Activated T-cell treated with anti-CD3 and anti-CD28 coated beads, Interleukin-2, amount 50 U/mL, for 1 hour (primary cell): Measurements from ENCODE around the gene NKD1.

ENCODE experiments used
- DNase-seq: peaks from one replicate; pipeline ENCODE4 v3.0.0-alpha.2; 2020

The NKD1 gene

DNA sequence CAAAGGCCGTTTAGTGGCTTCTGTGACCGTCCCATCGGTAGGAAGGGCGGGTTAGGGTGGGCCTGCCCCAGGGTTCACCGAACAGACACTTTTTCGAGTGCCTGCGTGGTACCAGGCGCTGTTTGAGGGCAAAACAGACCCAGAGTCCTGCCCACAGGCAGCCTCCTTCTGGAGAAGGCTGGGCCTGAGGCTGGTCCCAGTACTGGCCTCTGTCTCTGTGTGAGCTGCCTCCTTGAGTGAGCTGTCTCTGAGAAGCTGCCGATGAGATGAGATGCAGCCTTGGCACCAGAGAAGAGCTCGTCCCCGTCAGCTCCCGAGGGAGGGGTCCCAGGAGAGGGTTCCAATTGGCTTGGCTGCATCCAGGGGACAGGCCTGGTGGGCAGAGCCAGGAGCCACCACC is 53.1 kb downstream of the NKD1 start:
- no peak for DNase-seq

DNA sequence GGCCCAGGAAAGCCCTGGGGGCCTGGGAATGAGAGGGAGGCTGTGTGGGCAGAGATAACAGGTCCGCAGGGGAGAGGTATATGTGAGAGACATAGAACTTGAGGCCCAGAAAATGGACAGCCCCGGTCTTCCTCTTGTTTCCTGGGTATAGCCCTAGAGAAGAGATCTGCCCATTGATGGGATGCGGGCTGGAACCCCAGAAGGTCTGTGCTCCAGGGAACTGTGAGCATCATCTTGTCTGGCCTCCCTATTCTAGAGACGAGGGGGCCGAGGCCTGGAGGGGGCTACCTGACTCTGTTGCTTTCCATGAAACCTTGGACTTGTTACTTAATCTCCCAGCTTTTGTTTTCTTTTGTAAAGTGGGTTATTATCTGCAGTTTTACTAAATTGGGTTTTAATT is 53.9 kb downstream of the NKD1 start:
- DNase-seq, result no peak

DNA sequence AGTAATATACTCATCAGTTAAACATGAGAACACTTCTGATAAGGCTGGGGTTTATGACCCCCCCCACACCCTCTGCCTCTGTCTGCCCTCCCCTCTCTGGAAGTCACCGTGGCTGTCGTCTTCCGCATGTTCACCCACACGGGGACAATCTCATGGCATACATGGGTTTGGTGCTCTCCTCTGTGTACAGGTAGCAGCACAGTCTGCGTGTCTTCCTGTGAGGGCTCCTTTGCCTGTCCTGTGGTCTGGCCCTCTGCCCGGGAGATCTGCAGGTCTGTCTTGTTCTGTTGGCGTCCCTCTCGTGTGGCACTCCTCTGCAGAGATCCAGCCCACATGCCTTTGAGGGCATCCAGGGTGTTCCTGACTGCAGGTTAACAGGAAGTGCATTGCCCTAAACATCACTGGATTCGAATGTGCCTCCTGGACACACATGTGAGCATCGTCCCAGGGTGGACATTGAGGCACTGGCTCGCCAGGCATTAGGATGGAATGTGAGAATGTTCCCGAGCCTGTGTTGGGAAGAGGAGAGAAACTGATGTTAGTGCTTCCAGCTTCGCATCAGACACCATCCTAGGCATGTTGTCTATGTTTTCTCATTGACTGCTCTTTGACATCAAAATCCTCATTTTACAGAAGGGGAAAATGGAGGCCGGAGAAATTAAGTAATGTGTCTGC is 54.5 kb downstream of the NKD1 start:
- peak; percentile 52 for DNase-seq

GRCh38 chr16:50603206-50604064 is 55.2 kb downstream of the NKD1 start:
- no peak for DNase-seq

DNA sequence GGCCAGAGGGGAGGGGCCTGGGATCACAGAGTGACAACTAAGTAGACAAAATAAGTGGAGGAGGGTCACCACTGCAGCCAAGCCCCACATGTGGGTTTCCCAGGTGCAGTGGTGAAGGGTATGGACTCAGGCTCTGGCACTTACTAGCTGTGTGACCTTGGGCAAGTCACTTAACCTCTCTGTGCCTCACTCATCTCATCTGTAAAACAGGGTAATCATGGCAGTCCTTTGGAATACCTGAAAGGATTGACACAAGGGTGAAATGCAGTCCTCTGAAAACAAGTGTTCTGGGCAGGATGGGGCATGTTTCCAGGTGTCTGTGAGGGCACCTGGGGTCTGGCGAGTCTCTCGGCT is 55.8 kb downstream of the NKD1 start:
- no peak for DNase-seq

GRCh38 chr16:50604610-50605009 is 56.4 kb downstream of the NKD1 start:
- DNase-seq, result no peak

GRCh38 chr16:50605733-50606430 is 57.7 kb downstream of the NKD1 start:
- DNase-seq, result no peak

DNA sequence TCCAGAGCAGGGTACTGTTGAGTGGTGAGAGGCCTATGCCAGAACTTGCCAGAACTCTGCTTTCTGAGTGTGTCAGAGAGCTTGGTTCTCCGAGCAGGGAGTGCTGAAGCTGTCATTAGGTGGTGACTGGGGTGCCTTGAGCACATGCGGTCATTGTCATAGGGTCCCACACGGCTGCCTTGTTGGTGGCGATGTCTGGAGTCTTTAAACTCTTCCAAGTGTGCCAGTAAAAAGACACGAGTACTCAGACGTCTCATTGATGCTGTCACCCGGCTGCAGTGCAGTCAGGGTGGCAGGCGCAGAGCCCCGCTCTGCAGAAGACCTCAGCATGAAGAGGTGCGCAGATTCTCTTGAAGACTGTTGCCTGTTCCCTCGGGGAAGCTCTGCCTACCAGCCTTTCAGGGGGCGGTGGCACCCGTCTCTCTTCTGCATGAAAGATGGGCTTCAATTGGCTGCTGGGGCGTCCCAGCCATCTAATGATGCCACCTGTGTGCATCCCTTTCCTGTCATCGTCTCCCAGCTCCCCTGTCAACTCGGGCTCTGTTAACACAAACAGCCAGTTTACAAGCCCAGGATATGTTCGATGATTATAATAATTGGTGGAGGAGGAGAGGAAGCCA is 58.3 kb downstream of the NKD1 start:
- DNase-seq, result no peak

DNA sequence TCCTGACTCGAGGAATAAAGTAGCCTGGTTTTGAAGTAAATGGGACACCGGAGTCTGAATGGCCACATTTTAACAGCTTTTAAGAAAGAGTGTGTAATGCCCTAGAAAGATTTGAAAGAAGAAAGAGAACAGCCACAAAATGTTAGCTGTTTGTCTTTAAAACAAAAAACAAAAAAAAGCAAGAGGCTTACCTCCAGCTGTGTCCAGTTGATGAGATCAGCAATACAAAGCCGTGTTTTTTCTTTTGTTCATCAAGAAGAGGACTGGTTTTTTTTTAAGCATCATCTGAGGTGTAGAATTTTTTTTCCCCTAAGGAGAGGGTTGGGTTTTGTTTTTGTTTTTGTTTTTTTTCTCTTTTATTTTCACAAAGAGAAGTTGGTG is 58.8 kb downstream of the NKD1 start:
- DNase-seq, result no peak

DNA sequence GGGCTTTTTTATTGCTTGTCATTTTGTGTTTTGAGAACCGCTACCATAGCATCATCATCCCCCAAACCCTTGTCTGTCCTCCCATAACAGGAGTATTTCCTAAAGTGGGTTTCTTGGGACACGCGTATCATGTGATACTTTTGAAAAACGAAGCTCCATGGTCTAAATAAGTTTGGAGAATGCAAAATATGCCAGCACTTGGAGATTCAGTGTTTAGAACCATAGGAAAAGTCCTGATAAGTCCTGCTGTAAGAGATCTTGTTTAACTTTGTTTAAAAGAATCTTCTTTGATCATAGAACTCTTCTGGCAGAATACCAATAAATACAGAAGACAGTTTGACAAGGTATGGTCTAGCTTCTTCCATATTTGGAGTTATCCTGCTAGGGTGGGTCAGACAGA is 59.3 kb downstream of the NKD1 start:
- DNase-seq, result no peak

DNA sequence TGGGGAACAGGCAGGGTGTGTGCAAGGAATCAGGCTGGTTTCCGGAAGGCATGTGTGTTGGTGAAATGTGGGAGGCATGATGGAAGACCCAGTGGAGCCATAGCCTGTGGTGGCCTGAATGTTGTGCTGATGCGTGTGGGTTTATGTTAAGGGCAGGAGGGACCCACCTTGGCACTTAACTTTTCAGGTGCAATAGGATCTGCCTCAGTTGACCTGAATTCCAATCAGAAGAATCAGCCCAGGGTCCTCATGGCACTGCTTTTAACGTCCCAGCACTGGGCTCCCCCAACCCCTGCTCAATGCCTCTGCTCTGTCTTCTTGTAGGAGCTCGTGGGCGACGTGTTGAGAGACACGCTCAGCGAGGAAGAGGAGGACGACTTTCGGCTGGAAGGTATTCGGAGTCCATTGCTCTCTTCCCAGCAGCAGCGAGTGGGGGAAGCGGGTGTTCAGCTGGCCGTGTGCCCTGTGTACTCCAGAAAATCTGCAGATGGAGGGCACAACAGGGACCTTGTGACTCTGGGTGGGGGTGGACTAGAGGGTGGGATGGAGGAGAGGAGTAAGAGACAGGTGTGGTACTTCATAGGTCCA is 59.9 kb downstream of the NKD1 start:
- no peak for DNase-seq

- no peak for DNase-seq
Measured at GRCh38 chr16:50609049-50609448, 60.9 kb downstream of the NKD1 start.

DNA sequence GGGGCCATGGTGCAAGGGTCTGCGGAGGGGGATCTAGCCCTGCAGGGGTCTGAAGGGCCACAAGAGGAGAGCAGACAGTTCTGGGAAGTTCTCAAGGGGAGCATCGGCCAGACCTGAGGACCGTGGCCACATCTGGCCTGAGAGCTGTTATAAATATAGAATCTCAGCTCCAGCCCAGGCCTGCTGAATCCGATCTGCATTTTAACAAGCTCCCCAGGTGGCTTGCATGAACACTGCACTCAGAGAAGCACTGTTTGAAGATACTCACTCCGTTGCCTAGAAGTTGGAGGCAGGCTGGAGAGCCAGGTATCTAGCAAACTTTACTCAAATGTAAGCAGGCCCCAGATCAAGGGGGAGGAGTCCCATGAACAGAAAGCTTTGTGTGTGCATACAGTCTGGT is 61.3 kb downstream of the NKD1 start:
- no peak for DNase-seq

GRCh38 chr16:50610331-50611262 is 62.4 kb downstream of the NKD1 start:
- no peak for DNase-seq

DNA sequence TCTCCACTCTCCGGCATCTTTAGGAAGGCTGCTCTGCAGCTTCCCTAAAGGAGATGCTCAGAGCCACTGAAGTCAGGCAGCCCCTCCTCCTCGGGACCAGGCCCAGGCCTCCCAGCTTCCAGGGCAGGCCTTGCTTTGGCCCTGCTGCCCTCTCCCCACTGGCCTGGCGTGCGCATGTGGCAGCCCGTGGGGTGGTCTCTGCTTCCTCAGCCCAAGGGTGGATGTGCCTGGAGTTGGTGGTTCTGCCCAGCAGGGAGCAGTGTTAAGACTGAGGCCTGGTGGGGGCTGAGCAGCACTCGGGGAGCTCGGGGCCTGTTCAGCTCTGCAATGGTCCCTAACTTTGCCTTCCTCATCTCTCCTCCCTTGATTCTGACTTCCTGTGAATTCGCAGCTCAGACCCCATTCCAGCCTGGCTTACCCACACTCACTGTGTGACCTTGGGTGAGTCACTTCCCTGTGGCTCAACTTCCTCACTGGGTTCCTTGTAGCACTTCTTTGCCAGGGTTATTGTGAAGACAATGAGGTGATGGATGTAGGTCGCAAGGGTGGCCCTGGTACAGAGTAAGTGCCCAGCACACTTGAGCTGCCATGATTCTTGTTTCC is 63.2 kb downstream of the NKD1 start:
- no peak for DNase-seq

- DNase-seq, result no peak
Measured at GRCh38 chr16:50611995-50612848, 64.0 kb downstream of the NKD1 start.

GRCh38 chr16:50612849-50613198 is 64.6 kb downstream of the NKD1 start:
- no peak for DNase-seq

DNA sequence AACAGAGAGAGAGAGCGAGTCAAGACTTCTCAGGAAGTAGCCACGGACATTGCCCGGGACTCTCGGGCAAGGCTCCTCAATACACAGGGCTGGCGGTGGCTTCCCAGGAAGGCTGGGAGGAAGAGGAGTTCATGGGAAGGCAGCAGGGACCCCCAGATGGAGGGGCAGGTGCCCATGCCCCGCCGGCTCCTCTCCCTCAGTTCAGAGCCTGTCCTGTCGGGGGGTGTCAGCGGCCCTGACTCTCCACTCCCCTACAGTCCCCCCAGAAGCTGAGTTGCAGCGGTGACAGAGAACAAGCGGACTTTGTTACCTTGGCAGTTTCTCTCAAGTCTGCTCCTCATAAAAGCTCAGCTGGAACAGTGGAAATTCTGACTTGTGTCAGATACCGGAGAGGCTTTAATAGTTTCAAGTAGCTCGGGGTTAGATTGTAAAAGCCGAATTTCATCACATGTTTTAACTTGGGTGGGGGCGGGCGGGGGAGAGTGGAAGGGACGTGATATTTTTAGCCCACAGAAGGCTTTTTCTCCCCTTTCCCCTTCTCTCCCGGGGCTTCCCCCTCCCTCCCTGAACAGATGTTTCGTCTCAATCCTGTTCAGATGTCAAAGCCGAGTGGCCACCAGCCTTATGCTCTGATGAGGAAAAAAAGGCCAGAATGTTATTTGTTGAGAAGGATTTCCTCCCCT is 65.2 kb downstream of the NKD1 start:
- no peak for DNase-seq

DNA sequence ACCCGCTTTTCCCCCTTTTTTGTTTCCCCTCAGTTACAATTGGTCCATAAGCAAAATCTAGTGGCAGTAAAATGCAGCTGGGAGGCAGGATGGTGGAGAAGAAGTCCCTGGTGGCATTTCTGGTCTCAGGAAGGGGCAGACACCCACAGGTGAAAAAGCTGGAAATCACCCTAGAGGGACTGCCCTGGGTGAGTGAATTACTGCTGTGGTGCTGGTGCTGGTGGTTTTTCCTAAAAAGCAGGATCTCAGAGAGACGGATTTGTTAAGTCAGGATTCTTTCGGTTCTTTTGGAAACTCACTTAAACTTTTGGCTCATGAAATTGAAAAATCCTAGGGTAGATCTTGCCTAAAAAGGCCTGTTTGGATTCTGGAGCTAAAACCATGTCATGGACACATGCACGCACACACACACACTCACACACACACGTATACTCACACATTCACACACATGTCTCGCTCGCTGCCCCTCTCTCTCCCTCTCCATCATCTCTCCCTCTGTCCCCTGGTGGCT is 65.8 kb downstream of the NKD1 start:
- no peak for DNase-seq
